Activated CD8-positive, alpha-beta memory T cell treated with anti-CD3 and anti-CD28 coated beads for 24 hours (primary cell): ENCODE measurements around the gene PPP2R2C.

Experiments
- DNase-seq: peaks from one replicate; pipeline ENCODE4 v3.0.0-alpha.2; 2020

The PPP2R2C gene

GRCh38 chr4:6446538-6447451, 25.6 kb downstream of the PPP2R2C start:
- DNase-seq, result no peak

GRCh38 chr4:6446130-6446482, 26.3 kb downstream of the PPP2R2C start:
- no peak for DNase-seq

DNA sequence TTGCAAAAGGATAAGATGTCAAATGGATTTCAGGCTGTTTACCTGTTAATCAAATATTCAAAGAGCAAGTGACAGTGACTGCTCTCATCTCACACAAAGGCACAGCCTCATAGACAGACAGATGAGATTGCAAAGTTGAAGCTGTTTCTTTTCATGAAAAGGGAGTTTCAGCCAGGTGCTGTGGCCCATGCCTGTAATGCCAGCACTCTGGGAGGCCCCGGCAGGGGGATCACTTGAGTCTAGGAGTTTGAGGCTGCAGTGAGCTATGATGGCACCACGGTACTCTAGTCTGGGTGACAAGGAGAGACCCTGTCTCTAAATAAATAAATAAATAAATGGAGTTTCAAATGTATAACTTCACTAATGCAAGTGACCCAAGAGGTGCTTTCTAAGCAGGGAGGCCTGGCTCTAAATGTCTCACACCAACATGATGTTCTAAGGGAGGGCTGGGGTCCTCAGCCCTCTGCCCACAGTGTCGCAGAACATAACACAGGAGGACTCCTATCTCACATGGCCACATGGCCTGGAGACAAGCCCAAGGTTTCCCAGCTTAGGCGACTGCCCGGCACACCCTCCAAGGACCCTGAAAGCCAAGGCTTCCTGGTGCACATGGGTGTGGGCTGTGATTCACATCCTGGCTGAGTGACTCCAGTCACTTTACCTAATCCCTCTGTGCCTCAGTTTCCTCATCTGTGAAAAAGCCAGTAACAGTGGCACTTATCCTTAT, 26.8 kb downstream of the PPP2R2C start:
- DNase-seq, result no peak

GRCh38 chr4:6444582-6444981, 27.8 kb downstream of the PPP2R2C start:
- DNase-seq, result no peak

DNA sequence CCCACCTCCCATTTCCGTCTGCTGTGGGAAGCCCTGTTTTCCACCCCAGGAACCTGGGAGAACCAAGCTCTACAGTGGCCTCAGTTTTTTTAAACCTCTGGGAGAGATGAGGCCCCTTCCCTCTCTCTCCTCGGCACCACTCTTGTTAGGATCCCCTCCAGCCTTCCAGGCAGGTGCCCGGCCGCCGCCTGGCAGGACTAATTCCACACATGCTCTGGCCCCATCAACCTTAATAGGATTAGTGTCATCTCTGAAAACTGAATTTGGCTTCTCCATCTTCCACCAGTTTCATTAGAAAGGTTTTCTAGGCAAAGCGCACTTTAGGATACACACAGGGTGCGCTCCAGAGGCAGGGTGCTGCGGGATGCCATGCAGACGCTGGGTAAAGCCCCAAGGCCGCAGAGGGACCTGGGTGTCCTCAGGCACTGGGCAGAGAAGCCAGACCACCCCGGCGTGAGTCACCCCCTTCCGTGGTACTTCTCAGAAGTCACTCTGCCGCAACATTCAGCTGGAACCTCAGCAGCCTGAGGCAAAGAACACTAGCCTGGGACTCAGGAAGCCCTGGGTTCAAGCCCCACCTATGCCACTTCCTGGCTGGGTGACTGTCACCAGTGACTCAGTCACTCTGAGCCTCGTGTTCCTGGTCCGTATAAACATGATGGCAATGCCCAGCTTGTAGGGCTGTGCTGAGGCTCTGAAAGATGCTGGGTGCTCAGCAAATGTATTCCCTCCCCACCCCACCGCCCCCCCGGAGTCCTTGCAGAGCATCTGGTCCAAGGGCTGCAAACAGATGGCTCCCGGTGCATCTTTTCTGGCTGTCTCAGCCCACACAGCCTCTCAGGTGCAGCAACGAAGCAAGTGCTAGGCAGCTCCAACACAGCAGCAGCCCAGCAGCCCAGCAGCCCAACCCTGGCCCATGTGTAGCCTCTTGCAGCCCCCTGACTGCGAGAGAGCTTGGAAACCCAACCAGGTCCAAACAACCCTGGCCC, 29.1 kb downstream of the PPP2R2C start:
- no peak for DNase-seq

DNA sequence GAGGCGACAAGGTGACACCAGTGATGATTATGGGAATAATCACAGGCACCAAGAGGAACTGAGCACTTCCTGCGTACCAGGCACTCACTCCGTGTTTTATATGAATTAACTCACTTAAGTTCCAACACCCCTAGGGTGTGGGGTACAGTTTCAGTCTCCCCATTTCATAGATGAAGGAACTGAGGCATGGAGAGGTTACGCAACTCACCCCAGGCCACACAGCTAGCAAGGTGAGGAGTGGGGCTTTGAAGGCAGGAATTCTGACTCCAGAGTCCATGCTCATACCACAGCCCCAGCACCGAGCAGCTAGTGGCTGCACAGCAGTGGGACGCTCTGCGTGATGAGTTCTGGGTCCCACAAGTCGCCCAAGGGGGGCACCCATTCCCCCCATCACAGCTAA, 29.9 kb downstream of the PPP2R2C start:
- DNase-seq, result no peak

- DNase-seq, result no peak
Measured at GRCh38 chr4:6441758-6442157, 30.7 kb downstream of the PPP2R2C start.

- no peak for DNase-seq
Measured at GRCh38 chr4:6441202-6441582, 31.2 kb downstream of the PPP2R2C start.

DNA sequence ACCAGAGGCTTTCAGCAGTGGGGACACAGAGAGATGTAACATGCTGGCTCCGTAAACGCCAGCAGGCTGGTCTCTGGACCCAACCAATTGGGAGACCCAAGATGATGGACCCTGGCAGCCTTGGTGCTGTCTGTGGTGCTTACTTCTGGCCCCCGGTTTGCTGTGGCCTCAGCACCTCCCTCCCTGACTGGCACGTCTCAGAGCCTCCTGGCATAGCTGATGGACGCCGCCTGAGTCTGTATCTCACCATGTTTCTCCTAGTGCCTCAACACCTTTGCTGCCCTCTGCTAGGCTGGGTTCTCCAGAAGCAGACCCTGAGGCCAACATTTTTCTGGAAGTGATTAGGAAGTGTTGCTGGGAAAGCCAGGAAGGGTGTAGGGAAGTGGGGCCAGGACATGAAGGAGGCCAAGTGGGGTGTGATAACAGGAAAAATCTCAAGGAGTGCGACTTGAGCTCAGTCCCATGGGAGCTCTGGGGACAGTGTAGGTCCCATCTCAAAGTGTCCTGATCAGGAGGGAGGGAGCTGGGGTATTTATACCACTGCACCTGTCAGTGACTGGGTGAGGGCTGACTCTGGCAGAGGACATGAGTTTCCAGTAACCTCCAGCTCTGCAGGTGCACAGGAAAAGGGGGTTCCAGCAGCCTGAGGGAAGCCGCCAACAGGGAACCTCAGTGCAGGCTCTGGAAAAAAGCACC, 31.8 kb downstream of the PPP2R2C start:
- DNase-seq, result no peak

GRCh38 chr4:6439120-6439762, 33.2 kb downstream of the PPP2R2C start:
- no peak for DNase-seq

DNA sequence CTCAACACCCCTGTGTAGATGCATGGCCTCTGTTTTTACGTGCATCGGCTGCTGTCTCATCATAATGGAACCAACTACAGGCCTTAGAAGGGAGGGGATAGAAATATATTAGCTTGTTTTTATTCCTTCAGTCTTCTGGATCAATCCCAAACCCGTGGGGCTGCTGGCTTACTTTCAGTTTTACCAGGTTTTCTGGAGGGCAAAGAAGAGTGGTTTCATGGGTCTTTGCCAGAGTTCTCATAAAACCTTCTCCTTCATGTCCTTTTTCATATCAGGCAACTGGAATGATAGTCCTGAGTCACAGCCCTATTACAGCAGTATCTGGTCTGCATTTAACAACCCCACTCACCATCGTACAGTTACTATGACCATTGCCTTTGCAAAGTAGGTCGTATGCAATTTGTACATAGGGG, 34.6 kb downstream of the PPP2R2C start:
- DNase-seq, result no peak

DNA sequence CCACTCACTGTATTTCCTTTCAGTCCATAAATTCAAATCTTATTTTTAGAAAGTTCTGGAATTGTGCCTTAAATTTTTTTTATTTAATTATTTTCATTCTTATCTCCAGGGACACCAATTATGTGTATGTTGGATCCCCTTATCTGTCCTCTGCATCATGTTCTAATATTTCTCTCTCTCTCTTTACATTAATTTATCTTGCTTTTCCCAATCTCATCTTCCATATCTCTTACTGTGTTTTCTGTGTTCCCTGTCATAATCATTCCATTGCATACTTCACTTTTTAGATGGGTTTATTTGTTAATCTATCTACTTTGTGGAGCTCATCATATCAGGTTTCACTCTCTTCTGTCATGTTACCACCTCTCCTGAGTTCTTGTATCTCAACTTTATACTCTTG, 37.4 kb downstream of the PPP2R2C start:
- DNase-seq, result no peak

DNA sequence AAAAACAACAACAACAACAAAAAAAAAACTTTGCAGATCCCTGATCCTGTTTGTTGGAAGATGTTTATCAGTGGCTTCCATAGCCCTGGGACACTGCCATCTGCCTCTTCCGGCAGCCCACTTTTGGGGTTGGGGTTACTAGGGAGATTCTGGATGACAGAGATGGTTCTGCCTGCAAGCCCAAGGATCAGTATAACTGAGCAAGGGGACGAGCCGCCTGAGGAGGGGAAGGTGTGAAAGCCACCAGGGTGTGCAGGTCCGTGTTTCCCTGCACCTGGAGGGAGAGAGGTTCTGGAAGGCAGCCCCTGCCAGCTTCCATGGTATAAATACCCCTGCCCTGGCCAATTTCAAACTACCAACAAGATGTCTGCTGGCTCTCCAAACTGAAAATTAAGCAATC, 41.5 kb downstream of the PPP2R2C start:
- no peak for DNase-seq

GRCh38 chr4:6427439-6428090, 44.8 kb downstream of the PPP2R2C start:
- DNase-seq, result no peak

GRCh38 chr4:6426571-6427438, 45.6 kb downstream of the PPP2R2C start:
- DNase-seq, result no peak

GRCh38 chr4:6425911-6426310, 46.5 kb downstream of the PPP2R2C start:
- no peak for DNase-seq

GRCh38 chr4:6425336-6425735, 47.1 kb downstream of the PPP2R2C start:
- no peak for DNase-seq

DNA sequence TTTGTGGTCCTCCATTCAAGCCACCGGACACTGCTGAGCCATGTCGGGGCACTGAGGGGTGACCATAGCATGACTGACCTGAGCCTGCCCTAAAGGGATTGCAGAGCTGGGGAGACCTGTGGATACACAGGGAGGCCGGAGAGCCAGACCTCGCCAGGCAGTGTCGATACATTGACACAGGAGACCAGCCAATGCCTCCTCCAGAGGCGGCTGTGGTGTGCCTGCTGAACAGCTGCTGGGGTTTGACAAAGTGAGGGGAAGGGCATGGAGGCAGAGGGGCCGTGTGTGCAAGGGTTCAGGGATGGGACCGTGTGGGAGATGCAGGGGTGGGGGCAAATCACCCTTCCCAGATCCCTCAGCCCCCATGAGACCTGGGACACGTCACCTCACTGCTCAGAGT, 48.0 kb downstream of the PPP2R2C start:
- no peak for DNase-seq

DNA sequence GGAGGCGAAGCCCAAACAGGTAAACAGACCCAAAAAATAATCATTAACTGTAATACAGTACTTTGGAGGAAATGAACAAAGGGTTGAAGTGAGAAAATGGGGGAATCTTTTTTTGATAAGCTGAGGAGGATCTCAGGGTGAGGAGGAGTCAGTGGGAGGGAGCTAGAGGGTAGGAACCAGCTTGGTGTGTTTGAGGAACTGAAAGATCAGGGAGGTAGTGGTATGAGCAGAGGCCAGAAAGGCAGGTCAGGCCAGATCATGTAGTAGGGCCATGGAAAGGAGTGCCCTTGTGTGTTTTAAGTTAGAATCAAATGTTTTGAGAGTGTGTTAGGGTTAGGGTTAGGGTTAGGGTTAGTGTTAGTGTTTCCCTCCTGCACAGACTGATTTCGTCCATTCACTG, 48.8 kb downstream of the PPP2R2C start:
- DNase-seq, result no peak

- no peak for DNase-seq
Measured at GRCh38 chr4:6422866-6423265, 49.5 kb downstream of the PPP2R2C start.
